GM19468 (cell line): ENCODE measurements around the gene SUMF1.

Experiments used
- ATAC-seq: cut with Tn5 transposase; IDR thresholded peaks from one replicate; pipeline ENCODE4 v1.9.1; 2021; ENCODE audit warnings: mild to moderate bottlenecking, moderate library complexity, moderate number of reproducible peaks; ENCODE audit not compliant: unreplicated experiment; ENCODE audit errors: extremely low read depth

The SUMF1 gene

DNA sequence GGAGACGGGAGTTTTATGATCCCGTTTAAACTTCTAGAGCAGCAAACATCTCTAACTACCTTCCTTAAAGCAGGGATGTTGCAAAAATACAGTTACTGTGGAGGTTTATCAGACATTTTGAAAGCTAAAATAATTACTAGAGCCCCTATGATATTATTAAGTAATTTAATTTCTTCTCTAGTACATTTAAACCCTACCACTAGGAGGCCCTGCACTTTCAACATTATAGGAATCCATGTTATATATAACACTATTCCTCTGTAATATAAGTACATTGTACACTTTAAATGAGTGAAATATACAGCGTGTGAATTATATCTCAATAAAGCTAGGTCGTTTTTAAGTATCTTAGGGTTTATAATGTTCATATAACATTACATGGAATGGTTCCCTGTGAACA, 152.4 kb downstream of the SUMF1 start:
- no peak for ATAC-seq

DNA sequence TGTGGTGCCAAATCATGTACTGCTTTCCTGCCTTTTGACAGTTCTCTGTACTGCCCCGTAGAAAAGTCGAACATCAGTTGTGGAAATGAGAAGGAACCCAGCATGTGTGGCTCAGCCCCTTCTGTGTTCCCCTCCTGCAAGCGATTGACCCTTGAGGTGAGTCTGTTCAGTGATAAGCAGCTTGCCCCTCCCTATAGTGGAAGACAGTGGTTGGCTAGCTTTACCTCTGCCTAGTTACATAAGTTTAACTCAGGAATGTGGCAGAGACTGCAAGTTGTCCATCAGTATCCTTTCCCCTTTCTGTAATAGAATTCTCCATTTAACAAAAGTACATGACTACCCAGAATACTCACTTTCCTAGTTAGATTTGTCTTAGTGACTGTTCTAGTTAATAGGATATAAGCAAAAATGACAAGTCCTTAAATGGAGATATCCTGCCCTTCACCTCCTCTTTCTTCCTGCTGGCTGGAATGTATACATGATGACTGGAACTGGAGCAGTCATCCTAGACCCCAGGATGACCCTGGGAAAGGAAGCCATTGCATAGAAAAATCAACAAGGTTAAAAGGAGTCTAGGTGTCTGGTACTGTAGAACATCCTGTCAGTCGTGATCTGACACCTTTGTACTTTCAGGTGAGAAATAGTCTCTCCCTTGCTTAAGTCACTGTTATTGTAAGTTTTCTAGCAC, 153.3 kb downstream of the SUMF1 start:
- ATAC-seq, result no peak

DNA sequence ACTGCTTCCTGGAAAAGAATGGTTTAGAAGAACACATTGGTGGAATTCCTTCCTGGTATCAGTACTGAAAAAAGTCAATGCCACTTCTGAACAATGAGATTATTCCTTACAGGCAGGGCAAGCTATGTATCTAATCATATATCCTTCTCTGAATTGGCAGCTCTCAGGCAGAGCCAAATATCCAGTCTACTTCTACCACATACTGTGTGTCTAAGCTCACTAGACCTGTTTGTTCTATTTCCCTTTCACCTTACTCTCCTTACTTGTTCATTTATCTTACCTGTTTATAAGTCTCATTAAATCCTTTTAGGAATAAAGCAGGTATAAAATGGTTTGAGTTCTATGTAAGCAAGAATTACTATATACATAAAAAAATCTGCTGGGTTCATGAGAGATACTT, 155.6 kb downstream of the SUMF1 start:
- no peak for ATAC-seq
